GM19438 (cell line): ENCODE measurements around the gene SLC23A2.
"Not testable (repeated sequence)": the region's sequence is repeated elsewhere in the genome, so short reads cannot be mapped to it uniquely, and the experiment has no call there.

Source experiments
- ATAC-seq: cut with Tn5 transposase; IDR thresholded peaks from one replicate; pipeline ENCODE4 v1.9.1; 2021; ENCODE audit warnings: low read depth; ENCODE audit not compliant: unreplicated experiment

Gene SLC23A2

GRCh38 chr20:4856022-4856755 is 145.1 kb downstream of the SLC23A2 start:
- no peak for ATAC-seq

DNA sequence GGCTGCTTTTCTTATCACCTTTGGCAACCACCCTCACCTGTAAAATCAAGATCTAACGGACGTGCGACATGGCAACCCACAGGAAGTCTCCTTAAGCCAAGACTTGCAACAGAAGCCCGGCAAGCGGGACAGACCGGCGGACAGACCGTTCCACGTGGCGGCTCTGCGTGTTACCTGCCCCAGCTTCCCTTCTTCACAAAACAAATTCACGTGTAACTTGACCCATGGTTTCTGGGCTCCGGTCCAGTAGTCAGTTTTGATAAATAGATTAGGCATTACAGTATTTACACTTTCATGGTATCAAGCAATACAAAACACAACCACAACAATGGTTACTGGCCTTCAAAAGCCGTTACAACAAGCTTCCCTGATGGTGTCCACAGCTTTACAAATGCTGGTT is 145.8 kb downstream of the SLC23A2 start:
- no peak for ATAC-seq

DNA sequence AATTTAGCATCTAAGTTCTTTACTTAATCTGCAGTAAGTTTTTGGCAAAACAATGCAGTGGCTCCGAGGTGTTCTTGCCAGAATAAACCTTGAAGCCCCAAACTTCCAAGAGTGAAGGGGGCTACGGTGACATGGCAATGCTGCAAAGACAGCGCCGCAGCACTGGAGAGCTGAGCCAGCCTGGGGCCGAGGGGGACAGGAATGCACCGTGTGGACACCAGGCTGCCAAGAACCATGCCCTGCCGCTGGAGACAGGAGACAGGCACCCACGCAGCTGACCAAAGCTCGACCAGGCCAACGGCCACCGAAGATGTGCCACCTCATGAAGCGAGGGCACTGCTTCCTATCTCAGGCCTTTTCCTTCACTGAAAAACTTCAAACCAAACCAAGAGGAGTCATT is 146.2 kb downstream of the SLC23A2 start:
- no peak for ATAC-seq

- no peak for ATAC-seq
These were observed 146.8 kb downstream of the SLC23A2 start for GRCh38 chr20:4854561-4854901.

DNA sequence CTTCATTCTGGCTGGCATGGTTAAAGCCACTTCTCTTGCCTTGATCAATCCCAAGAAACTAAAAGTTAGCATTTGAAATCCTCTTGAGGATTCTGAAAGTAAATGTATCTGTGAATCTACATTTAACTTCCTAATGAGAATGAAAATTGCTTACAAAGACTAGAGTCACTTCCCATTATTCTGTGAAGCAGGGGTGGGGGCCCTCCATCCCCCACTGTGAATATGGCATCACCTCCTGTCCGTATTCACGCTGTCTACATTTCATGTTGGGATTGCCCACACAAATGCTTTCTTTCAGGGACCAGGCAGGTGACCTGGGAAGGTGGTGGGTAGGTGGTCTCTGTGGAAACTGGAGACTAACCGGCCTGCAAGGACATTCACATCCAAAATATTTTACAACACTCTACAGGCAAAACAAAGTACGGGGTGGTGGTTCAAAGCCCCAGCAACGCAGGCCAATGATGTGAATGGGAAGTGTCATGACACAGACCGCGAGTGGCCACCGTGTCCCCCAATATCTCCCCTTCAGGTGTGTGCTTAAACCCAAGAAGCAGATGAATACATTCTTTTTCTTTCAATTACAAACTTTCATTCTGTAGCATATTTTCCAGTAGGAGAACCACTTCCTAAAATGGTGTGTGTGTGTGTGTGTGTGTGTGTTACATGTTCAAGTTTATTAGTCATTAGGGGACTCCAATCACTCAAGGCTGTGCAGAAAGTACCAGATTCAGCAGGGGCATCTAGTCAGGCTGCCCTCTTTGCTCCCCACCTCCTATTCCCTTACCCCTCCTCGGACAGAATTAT is 147.4 kb downstream of the SLC23A2 start:
- ATAC-seq = no peak

- ATAC-seq = no peak
These were observed 148.3 kb downstream of the SLC23A2 start for GRCh38 chr20:4853004-4853403.

DNA sequence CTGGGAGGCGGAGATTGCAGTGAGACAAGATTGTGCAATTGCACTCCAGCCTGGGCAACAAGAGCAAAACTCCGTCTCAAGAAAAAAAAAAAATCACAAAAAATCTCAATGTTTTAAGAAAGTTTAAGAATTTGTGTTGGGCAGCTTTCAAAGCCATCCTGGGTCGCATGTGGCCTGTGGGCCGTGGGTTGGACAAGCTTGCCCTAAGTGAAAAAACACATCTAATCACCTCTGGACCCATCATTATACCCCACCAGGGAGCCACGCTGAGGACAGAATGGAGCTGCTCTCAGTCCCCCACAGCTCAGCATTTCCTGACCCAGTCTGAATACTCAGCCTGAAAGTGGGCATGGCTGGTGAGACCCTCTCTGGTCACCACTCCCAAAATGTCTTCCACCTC is 150.3 kb downstream of the SLC23A2 start:
- no peak for ATAC-seq

GRCh38 chr20:4848829-4849228 is 152.5 kb downstream of the SLC23A2 start:
- ATAC-seq = not testable (repeated sequence)

DNA sequence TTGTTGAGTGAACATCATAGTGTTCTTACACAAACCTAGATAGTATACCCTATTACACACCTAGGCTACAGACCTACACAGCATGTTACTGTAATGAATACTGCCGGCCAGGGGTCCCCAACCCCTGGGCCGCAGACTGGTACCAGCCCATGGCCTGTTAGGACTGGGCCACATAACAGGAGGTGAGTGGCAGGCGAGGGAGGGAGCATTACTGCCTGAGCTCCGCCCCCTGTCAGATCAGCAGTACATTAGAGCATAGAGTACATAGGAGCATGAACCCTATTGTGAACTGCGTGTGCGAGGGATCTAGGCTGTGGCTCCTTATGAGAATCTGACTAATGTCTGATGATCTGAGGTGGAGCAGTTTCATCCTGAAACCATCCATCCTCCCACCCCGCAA is 153.3 kb downstream of the SLC23A2 start:
- ATAC-seq = no peak

DNA sequence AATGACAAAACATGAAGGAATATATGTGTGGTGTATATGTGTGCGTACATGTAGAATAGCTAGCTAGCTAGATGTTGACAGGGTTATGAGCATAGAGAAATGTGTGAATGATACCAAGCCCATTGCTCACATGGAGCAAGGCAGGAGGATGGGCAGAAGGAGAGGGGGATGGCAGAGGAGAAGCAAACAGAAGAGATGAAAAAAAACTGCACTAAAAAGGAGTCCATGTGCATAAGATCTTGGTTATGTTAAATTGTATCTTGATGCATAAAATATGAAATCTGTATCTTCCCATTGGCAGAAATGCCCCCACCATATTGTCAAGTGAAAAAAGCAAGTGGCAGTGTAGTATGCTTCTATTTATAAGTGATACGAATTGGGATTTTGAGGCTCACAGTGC is 154.5 kb downstream of the SLC23A2 start:
- no peak for ATAC-seq

DNA sequence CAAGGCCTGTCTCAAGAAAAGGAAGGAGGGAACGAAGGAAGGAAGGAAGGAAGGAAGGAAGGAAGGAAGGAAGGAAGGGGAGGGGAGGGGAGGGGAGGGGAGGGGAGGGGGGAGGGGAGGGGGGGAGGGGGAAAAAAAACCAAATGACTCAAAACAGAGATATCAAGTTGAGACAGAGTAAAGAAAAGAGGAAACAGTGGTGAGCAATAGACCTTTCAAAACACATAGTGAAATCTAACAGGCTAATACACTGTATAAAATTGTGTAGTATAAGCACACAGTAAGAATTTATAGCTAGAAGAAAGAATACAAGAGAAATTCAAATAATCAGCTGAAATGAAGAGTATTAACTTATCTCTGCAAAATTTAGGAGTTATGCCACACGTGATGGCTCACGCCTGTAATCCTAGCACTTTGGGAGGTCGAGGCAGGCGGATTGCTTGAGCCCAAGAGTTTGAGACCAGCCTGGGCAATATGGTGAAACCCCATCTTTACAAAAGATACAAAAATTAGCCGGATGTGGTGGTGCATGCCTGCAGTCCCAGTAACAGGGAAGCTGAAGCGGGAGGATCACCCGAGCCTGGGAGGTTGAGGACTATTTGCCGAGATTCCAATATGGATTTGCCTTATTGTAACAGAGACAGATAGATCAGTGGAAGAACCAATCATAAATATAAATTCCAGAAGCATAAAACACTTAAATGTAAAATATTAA is 156.4 kb downstream of the SLC23A2 start:
- no peak for ATAC-seq

GRCh38 chr20:4844325-4844724 is 157.0 kb downstream of the SLC23A2 start:
- no peak for ATAC-seq

- ATAC-seq = no peak
These were observed 160.5 kb downstream of the SLC23A2 start for GRCh38 chr20:4840801-4841200.

DNA sequence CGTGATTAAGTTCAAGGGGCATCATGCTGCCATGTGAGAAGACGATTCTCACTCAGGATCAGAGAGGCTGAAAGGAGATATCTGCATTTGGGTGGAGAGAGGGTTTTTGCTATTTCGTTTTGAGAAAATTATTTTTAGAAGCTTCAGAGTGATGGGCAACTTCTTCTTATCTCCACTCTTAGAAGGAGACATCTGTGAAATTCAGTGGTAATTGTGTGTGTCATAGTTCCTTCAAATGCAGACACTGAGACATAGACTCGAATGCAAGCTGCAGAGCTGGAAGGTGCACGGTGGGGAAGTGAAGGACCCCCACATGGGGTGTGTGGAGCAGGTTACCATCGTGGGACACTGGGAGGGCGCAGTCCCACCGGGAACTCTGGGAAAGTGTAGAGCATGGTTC is 162.8 kb downstream of the SLC23A2 start:
- ATAC-seq = no peak

- ATAC-seq = no peak
These were observed 163.6 kb downstream of the SLC23A2 start for GRCh38 chr20:4837760-4838159.

DNA sequence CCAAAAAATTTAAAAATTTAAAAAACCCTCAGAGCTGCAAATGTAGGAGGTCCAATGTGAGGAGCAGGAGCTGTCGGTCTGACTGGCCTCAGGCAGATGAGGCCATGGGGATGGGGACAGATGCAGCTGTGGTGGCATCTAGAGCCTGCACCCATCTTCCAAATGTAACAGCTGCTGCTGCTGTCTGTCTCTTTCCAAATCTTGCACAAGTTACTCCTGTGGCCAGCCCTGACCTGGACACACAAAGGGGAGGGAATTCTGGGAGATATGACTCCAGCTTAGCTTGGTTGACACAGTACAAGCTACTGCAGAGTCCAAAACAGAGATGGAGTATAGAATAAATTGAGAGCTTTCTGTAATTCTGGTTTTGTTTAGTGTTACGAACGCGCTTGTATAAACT is 164.4 kb downstream of the SLC23A2 start:
- ATAC-seq = no peak

DNA sequence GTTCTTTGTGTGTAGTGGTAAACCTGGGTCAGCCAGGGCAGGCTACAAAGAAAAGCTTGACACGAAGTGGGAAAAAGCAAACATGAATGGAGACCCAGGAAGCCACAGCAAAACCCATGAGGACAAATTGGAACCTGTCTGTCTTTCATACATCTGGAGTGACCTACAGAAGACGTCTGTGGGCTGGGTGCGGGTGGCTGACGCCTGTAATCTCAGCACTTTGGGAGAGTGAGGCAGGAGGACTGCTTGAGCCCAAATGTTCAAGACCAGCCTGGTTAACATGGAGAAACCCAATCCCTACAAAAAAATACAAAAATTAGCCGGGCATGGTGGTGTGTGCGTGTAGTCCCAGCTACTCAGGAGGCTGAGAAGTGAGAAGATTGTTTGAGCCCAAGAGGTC is 164.8 kb downstream of the SLC23A2 start:
- no peak for ATAC-seq

- ATAC-seq = no peak
These were observed 165.8 kb downstream of the SLC23A2 start for GRCh38 chr20:4835244-4836177.

GRCh38 chr20:4833074-4833728 is 168.1 kb downstream of the SLC23A2 start:
- no peak for ATAC-seq

DNA sequence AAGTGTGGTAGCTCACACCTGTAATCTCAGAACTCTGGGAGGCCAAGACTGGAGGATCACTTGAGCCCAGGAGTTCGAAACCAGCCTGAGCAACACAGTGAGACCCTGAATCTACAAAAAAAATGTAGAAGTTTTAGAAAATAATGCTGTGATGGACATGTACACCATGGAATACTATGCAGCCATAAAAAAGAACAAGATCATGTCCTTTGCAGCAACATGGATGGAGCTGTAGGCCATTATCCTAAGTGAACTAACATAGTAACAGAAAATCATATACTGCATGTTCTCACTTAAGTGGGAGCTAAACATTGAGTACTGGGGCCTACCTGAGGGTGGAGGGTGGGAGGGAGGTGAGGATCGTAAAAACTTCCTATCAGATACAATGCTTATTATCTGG is 168.8 kb downstream of the SLC23A2 start:
- ATAC-seq = no peak
